ENCODE measurements around the gene CTNNA3.

GRCh38 chr10:66892871-66893270, 803.1 kb downstream of the CTNNA3 start:
- TF ChIP-seq CTCF (conservative IDR thresholded peaks at IDR 0.05; ENCODE audit: low read depth, low read length) (no peak), MAFK (IDR thresholded peaks at IDR 0.05; ENCODE audit: low read depth, low read length) (no peak), POLR2A (IDR thresholded peaks at IDR 0.05; ENCODE audit: low read depth, low read length) (no peak), CEBPB (IDR thresholded peaks at IDR 0.05; ENCODE audit: low read depth, low read length) (no peak)
